GM18861 (cell line): Measurements from ENCODE around the gene TAF5.
"Not testable (repeated sequence)": the region's sequence is repeated elsewhere in the genome, so short reads cannot be mapped to it uniquely, and the experiment has no call there.

Experiments used
- ATAC-seq: cut with Tn5 transposase; IDR thresholded peaks from one replicate; pipeline ENCODE4 v1.9.1; 2021; ENCODE audit not compliant: unreplicated experiment

The TAF5 gene

DNA sequence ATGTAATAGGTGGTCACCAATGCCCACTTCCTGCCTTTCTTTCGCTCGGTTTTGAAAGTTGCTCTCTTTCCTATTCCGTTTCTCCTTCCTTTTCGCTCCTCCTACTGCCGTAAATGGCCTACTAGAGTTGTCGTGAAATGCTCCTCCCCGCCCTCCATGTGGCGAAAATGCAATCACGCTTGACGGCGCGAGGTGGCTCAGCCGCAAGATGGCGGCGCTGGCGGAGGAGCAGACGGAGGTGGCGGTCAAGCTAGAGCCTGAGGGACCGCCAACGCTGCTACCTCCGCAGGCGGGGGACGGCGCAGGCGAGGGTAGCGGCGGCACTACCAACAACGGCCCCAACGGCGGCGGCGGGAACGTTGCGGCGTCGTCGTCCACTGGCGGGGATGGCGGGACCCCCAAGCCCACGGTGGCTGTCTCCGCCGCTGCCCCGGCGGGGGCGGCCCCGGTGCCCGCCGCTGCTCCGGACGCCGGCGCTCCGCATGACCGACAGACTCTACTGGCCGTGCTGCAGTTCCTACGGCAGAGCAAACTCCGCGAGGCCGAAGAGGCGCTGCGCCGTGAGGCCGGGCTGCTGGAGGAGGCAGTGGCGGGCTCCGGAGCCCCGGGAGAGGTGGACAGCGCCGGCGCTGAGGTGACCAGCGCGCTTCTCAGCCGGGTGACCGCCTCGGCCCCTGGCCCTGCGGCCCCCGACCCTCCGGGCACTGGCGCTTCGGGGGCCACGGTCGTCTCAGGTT lies at the start of gene TAF5:
TSS of gene TAF5 (plus strand) at position 195 of the 737 bp plus-strand sequence. CDS start at position 209, 14 bp downstream.
- ATAC-seq: peak; percentile 48

DNA sequence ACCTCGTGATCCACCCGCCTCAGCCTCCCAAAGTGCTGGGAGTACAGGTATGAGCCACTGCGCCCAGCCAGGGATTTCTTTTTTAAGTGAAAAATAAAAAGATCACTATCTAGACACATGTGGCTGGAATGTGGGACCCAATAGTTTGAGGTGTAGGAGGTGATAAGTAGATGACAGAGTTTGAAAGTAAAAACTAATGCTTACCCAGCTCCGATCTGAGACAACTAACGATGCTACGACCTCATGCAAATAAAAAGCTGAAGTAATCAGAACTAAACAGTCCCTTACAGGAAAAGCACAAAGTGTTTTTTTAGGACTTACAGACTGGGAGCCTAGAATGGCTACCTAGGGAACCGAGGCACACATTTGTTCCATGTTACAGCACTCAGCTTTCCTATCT lies 39.9 kb upstream of the TAF5 start:
- ATAC-seq: no peak

DNA sequence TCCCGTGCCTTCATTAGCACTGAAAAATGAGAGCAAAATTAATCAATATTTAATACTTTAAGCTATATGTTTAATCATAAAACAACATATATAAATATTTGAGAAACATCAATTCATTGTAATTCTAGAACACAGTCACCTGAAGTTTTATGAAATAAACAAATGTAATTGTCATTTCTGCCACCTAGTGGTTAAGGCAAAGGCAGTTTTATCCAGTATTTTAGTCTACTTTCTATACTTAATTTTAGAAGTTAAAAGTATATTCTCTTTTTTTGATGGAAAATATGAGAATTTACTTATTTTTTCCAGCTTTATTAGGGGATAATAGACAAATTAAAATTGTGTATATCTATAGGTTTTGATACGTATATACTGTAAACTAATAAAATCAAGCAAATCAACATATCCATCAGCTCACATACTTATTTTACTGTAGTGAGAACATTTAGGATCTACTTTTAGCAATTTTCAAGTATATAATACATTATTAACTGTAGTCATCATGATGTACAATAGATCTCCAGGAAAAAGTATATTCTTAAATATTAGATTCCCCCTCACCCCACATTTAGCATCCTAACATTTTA lies 33.7 kb upstream of the TAF5 start:
- no peak for ATAC-seq

DNA sequence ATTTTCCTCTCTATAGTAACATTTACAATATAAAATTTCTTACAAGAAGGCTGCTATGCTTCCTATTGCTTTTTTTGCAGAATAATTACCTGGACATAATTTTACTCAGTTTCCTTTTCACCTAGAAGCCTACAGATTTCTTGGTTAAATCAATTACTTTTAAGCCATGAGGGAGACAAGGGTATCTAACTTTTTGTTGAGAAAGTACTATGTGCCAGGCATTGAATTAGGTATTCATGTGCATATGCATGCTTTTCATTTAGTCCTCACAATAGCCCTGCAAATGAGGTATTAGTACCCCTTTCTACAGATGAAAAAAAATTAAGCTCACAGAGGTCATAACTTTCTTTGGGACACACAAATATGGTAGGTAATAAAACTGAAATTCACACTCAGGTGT lies 33.2 kb upstream of the TAF5 start:
- no peak for ATAC-seq

DNA sequence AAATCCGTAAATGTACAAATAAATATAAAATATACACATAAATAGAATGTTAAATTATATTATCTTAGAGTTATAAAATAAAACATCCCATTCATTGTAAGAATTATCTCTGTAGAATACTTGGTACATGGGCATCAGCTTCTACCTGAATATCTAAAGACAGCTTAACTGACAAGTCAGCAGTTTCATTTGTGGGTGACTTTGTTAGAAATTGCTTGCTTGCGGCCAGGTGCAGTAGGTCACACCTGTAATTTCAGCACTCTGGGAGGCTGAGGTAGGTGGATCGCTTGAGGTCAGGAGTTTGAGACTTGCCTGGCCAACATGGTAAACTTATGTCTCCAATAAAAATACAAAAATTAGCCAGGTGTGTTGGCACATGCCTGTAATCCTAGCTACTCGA lies 31.4 kb upstream of the TAF5 start:
- no peak for ATAC-seq

DNA sequence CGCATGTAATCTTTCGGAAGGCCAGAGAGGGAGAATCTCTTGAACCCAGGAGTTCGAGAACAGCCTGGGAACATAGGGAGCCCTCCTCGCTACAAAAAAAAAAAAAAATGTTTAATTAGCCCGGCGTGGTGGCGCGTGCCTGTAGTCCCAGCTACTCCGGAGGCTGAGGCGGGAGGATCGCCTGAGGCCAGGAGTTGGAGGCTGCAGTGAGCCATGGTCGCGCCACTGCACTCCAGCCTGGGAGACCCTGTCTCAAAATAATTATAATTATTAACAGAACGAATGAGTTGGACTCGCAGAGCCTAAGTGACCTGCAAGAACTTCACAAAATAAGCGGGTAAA lies 17.6 kb upstream of the TAF5 start:
- ATAC-seq: no peak

DNA sequence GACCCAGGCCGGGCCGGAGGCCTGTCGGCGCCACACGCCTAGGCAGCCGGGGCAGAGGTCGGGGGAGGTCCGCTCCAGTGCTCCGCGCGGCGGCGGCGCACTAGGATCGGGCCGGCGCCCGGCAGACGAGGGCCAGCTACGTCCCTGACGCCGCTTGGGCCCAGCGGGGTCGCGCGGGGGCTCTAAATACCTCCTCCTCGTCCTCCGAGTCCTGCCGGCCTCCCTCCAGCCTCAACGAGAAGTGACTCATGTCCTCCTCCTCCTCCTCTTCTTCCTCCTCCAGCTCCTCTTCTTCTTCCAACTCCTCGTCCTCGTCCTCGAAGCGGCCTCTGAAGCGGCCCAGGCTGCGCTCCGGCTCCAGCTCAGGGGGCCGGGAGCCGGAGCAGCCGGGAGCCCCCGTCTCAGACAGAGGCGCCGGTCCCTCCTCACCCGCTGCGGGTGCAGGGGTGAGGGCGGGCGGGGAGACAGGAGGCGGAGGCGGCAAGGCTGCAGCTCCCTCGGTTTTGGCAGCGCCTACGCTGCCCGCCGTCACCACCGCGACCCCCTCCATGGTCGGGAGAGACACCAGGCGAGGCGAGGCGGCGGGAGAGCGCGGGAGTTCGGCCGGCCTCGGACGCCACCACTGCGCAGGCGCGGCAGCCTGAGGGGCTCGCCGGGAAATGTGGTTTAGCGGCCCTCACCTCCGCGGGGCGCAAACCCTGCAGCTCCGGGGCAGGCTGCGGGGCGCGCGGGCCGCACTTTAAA lies 17.1 kb upstream of the TAF5 start, which contains the start of gene PCGF6:
TSS of gene PCGF6 (minus strand) at position 624 of the 744 bp plus-strand sequence. CDS start at position 550, 74 bp downstream.
- peak; percentile 76 for ATAC-seq

DNA sequence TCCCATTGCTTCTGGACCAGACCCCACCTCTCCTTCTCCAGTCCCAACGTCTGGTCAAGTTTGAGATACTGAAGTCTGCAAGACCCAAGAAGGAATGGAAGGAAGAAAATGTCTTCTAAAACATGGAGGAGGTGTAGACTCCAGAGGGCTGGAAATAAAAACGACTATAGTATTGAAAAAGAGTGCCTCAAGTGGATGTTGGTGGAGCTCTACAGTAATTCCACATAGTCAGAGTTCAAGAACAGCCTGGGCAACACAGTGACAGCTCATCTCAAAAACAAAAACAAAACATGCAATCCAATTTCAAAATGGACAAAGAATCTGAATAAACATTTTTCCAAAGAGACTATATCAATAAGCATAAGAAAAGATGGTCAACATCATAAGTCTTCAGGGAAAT lies 14.5 kb upstream of the TAF5 start:
- ATAC-seq: no peak

DNA sequence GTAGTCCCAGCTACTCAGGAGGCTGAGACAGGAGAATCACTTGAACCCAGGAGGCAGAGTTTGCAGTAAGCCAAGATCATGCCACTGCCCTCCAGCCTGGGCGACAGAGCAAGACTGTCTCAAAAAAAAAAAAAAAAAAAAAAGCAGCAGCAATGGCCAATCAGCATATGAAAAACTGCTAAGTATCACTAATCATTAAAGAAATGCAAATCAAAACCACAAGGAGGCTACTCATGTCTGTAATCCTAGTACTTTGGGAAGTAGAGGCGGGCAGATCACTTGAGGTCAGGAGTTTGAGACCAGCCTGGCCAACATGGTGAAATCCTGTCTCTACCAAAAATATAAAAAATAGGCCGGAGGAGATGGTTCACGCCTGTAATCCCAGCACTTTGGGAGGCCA lies 13.2 kb upstream of the TAF5 start:
- not testable (repeated sequence) for ATAC-seq

DNA sequence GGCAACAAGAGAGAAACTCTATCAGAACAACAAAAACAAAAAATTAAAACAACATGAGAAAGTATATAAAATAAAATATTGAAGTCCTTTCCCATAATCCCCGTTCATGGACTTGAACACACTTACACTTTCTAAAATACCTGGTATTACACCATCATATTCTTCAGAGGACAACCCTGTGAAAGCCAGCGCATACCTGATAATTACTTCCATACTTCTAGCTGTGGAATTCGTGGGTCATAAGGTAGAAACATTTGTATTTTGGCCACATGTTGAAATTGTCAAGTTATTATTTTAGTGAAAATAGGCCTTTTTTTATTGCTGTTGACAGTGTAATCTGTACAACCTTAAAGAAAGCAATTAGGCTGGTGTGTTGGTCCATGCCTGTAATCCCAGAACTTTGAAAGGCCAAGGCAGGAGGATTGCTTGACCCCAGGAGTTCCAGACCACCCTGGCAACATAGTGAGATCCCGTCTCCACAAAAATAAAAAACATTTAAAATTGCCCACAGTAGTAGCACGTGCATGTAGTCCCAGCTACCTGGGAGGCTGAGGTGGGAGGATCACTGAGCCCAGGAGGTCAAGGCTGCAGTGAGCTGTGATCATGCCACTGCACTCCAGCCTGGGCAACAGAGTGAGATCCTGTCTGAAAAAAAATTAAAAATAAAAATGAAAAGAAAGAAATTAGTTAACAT lies 11.7 kb upstream of the TAF5 start:
- ATAC-seq: no peak

DNA sequence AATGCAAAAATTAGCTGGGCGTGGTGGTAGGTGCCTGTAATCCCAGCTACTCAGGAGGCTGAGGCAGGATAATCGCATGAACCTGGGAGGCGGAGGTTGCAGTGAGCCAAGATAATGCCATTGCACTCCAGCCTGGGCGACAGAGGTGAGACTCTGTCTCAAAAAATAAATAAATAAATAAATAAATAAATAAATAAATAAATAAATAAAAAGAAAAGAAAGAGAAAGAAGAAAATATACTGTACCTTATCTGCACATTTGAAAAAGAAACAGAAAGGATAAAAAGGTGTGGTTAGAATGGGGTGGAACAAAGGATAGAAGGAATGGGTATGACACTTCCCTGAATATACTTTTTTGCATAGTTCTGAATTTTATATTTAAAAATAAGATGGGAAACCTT lies 8.3 kb upstream of the TAF5 start:
- not testable (repeated sequence) for ATAC-seq

DNA sequence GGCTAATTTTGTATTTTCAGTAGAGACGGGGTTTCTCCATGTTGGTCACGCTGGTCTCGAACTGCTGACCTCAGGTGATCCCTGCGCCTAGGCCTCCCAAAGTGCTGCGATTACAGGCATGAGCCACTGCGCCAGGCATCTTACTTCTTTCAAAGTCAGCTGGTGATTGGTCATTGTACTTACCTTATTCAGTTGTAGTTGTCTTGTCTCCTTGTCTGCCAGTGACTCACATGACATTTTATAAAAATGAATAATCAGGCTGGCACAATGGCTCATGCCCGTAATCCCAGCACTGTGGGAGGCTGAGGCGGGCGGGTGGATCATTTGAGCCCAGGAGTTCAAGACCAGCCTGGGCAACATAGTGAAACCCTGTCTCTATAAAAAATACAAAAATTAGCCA lies 7.0 kb upstream of the TAF5 start:
- not testable (repeated sequence) for ATAC-seq

DNA sequence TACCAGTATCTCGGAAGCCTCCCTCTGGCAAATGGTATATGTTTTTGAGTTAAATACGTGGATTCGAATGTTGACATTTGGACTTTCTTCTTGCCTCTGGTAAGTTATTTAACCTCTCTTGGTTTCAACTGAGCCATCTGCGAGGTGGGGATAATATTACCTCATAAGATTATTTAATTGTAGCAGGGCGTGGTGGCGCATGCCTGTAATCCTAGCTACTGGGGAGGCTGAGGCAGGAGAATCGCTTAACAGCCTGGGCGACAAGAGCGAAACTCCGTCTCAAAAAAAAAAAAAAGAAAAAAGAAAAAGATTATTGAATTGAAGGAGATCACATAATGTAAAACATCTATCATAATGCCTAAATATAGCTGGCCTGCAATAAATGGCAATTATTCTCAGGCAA lies 396 bp upstream of the TAF5 start:
- ATAC-seq: no peak

DNA sequence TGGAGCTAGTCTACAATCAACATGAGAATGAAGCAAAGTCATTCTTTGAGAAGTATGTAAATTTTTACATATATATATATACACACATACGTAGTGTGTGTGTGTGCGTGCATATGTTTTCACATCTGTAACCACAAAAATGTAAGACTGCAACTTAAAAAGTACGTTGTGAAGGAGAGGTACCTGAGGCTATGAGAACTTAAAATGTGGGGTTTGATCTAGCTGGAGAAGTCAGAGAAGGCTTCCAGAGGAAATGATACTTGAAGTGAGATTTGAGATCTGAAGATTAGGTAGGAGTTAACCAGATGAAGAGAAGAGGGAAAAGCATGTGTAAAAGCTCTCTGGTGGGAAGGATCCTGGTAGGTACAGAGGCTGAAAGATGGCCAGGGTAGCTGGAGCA lies 5.8 kb downstream of the TAF5 start:
- ATAC-seq: no peak

DNA sequence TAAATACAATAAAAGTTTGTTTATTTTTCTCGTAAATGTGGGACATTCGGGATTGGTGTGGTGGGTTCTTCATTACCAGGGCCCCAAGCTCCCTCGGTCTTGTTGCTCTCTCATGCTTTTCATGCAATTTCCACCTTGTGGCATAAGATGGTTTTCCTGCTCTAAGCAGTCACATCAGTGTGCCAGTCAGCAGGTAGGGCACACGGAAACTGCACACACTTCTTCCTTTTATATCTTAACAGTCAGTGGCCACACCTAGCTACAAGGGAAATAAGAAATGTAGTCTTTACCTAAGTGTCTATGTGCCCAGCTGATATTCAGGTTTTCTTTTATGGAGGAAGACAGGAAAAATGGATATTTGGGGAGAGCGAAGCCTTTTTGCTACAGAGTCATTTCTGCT lies 6.5 kb downstream of the TAF5 start:
- no peak for ATAC-seq

DNA sequence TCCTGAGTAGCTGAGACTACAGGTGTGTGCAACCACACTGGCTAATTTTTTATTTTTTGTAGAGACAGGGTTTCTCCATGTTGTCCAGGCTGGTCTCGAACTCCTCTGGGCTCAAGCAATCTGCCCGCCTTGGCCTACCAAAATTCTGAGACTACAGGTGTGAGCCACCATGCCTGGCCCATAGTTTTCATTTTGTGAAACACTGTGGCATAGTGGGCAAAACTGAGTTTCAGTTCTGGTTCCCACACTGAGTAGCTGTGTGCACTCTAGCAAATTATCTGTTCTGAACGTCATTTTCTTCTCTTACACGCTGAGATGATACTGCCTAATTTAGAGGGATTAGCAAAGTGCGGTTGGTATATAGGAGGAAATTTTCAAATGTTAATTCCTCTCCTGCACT lies 15.0 kb downstream of the TAF5 start:
- no peak for ATAC-seq

DNA sequence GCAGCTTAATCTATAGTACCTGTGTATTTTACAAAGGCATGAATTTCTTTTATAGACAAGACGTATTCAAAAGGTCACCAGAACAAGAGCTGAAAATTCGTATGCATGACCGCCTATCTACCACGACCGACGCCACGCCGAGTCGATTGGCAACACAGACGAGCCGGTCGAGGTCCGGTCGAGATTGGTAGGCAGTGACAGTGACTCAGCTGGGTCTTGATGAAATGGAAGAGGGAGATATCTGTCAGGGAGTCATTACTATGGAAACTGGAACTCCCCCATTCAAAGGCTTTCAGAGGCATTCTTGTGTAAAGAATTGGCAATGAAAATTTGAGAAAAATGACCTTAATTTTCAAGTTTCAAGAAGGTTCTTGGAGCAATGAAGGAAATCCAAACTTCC lies 26.4 kb downstream of the TAF5 start:
- ATAC-seq: no peak

DNA sequence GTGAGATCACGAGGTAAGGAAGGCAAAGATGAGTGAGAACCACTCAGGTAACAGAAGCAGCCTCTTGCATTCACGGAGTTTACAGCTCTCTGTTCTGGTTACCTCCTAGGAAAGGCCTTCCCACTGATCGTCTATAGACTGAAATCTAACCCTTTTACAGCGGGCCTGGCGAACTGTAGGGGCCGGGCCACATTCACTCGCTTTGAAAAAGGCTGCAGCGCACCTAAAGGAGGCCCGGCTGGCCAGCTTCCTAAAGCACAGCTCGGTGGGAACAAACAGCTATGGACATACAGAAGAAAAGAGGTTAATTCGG lies 27.9 kb downstream of the TAF5 start:
- ATAC-seq: no peak

DNA sequence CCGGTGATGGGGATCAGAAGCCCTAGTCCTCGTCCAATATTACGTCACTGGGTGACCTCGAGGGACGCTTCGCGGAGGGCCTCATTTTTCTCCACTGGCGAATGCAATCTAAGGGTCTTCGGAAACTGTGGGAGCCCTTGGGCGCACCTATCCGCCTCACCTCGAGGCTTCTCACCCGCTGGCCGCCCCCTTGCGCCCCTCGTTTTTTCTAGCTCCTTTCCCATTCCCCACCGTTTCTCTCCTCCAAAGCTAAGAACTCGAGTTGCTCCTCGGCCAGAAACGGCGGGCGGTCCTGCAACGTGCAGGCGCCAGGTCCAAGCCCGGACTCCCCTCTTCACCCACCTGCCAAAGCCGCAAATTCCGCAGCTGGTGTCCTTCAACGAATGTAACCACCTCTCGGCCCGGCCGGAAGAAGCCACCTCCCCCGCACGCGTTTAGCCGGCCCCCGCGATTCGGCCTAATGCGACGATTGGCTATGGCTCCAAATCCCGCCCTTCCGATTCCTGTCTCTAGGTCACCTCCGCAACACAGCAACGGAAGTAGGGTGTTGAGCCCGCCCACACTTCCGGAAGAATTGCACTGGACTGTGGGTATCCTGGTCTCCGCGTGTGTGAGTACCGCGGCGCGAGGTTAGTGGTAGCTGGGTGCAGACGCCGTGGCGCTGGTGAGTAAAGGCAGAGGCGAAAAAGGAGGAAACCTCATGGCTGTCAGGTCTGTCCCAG lies 28.5 kb downstream of the TAF5 start, which contains the start of the genes ATP5MK and PDCD11:
TSS of gene ATP5MK (minus strand) at position 409 of the 722 bp plus-strand sequence. CDS start 4,018 bp downstream, outside the sequence.
TSS of gene PDCD11 (plus strand) at position 560 of the 722 bp plus-strand sequence. CDS start 1,801 bp downstream, outside the sequence.
- peak; percentile 94 for ATAC-seq

DNA sequence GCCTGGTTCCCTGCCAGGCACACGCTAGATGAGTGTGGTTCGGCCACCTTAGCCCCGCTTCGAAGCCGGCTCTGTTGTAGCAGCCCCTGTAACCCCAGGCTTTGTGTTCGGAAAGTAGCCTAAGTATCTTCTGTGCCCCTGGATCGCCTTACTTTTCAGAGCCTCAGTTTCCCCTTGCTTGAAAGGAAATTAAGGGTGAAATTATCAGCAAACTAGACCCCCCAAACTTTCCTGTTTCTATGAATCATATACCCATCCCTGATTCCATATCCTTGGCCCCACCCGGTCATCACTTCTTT lies 29.0 kb downstream of the TAF5 start:
- ATAC-seq: no peak
